ENCODE results near the gene BABAM2.
"Not testable (repeated sequence)": the region's sequence is repeated elsewhere in the genome, so short reads cannot be mapped to it uniquely, and the experiment has no call there.

BABAM2 gene

DNA sequence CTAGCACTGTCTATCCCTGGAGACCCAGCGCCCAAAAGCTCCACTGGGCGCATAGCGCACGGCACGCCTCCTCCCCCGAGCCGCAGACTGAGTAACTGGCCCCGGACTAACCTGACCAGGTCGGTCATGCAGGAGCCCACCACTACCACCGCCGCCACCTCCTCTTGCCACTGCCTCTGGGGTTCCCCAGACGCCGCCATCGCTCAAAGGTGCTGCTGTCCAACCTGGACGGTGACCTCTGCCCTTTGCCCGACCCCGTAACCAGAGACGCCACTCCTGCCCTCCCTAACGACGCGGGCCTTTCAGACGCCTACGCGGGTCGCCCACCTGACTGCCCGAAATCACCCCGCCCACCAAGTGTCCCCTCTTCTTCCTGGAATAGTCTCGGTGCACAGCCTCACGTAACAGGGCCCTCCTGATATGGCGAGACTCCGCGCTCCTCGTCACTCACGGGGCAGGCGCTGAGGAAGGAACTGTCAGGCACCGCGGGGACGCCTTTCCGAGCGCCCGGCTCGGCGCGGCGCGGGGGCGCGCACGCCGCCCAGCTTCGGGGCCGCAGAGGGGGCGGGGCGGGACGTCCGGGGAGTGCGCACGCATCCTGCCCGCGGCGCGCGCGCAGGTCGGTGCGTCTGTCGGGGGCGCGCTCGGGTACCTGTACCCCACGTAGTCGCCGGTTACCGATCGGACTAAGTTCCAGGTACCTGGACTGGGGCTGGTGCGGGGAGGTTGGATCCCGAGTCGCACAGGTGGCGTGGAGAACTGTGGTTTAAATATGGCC, at the start of gene BABAM2, which contains the start of gene RBKS:
Gene BABAM2 (plus strand): TSS at position 584 of the 778 bp plus-strand sequence. CDS start 3,828 bp downstream, outside the sequence.
Gene RBKS (minus strand): TSS at position 242 of the 778 bp plus-strand sequence. CDS start 42 bp downstream, at position 200.
- DNase-seq = peak; percentile 86

- DNase-seq = no peak
Measured at GRCh38 chr2:27842894-27843293, 47.6 kb upstream of the BABAM2 start.

DNA sequence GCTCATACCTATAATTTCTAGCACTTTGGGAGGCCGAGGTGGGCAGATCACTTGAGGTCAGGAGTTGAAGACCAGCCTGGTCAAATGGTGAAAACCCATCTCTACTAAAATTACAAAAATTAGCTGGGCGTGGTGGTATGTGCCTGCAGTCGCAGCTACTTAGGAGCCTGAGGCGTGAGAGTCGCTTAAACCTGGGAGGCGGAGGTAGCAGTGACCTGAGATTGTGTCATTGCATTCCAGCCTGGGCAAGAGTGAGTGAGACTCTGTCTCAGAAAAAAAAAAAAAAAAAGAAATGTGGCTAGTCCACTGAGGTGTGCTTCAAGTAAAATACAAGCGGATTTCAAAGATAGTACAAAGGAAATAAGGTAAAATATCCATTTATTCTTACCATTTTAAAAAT, 46.5 kb upstream of the BABAM2 start:
- DNase-seq = no peak

DNA sequence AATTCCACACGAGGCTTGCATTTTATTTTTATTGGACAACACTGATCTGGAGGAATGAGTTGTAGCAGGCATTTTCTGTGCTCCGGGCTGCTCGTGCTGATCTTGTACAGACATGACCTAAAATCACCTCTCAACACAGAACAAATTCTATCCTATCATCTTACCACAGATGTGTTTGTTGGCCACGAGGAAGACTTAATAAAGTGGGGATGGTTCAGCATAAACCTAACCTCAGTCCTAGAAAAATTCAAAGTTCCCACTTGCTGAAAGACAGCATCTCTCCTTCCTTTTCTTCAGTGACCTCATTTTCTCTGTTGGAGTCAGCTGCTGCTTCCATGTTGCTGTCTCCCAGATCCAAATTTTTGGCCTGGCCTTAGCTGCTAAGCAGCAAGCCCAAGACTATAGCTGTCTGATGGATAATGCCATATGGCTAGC, 45.7 kb upstream of the BABAM2 start:
- DNase-seq = no peak

DNA sequence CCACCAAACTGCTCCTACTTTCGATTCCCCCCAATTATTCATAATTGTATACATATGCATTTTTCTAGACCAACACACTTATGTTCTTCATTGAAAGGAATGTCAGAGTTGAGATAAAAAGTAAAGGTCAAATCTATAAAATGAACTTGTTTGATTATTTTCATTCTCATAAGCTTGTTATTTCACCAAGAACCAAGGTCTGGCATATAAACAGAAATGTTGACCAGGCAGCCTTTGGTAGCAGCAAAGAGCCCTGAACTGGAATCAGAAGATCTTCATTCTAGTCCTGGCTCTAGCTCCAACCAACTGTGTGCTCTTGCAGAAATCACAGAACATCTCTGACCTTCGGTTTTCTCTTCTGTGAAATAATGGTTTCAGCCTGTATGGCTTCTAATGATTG, 43.2 kb upstream of the BABAM2 start:
- peak; percentile 44 for DNase-seq

- no peak for DNase-seq
Measured at GRCh38 chr2:27849558-27850205, 40.8 kb upstream of the BABAM2 start.

GRCh38 chr2:27852691-27853090, 37.8 kb upstream of the BABAM2 start:
- no peak for DNase-seq

- no peak for DNase-seq
Measured at GRCh38 chr2:27854229-27854862, 36.2 kb upstream of the BABAM2 start.

GRCh38 chr2:27855476-27855875, 35.1 kb upstream of the BABAM2 start:
- peak; percentile 70 for DNase-seq

GRCh38 chr2:27856386-27856785, 34.1 kb upstream of the BABAM2 start:
- no peak for DNase-seq

DNA sequence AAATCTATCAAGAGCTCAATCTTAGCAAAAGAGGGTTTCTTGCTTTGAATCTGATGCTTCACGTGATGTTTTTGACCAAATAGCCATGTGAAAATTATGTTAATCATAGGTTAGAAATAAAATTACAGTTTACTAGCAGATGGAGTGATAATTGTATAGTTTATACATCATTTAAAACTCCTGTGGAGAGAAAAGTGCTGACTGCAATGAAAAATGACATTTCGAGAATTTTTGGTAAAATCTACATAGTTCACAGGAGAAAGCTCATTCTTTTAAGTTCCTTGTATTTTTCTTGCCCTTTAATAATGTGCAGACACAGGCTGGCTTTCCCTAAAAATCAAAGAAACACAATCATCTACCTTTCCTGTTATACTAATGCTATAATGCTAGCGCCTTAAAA, 33.6 kb upstream of the BABAM2 start:
- DNase-seq = no peak

DNA sequence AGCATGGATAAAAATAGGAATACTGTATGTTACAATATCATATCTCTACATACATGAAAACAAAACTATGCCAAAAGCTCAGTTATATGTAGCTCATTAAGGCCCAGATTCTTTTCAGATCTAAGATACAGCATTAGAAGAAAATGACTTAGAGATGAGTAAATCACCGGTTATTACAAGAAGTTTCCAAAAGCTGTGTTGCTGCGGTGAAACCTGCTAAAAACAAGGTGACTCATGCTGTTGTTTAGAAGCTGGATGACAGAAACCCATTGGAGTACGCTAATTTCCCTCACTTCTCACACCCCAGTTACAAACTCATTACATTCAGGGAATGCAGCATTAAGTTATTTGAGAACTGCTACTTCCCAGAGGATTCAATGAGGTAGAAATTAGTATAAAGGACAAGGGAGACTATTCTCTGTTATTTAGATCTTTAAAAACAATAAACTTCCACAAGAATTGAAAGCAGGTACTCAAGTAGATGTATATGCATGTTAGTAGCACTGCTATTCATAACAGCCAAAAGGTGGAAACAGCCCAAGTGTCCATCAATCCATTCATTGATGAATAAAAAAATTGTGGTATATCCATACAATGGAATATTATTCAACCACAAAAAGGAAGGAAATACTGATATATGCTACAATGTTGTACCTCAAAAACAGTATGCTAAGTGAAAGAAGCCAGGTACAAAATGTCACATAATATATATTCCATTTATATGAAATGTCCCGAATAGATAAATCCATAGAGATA, 32.9 kb upstream of the BABAM2 start:
- peak; percentile 67 for DNase-seq

GRCh38 chr2:27860111-27860510, 30.4 kb upstream of the BABAM2 start:
- DNase-seq = peak; percentile 74

- DNase-seq = no peak
Measured at GRCh38 chr2:27863146-27863545, 27.4 kb upstream of the BABAM2 start.

GRCh38 chr2:27863955-27864354, 26.6 kb upstream of the BABAM2 start:
- not testable (repeated sequence) for DNase-seq

- DNase-seq = no peak
Measured at GRCh38 chr2:27866237-27866636, 24.3 kb upstream of the BABAM2 start.

DNA sequence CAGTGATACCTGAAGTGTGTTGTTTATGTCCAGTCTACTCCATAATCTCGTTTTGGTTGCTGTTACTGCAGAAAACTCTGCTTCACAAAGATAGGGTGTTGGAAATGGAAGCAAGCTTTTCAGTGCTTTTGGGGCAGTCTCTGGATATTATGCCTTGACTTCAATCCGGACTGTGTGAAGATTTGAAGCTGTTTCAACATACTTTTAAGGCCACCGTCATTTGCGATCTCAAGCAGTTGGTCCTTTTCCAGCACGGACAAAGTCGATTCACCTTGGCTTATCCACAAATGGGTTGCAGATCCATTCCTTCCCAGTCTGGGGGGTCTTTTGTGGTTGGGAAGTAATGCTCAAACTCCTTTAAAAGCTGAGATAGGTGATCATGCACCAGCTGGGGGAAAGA, 20.8 kb upstream of the BABAM2 start:
- no peak for DNase-seq

DNA sequence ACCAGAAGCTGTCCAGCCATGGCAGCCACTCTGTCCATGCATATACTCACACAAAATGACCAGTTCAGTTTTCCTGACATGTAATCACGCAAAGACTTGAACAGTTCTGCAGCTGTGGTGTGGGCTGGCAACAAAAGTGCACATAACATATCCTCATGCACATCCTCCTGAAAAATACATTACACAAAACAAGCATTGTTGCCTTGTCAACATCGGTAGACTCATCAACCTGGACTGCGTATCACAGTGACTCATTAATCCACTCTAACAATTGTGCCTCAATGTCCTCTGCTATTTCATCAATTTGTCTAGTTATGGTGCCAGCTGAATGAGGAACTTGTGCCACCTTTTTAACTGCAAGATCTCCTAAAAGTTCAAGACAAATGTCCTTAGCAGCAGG, 19.8 kb upstream of the BABAM2 start:
- no peak for DNase-seq

GRCh38 chr2:27871802-27872201, 18.7 kb upstream of the BABAM2 start:
- DNase-seq = no peak

GRCh38 chr2:27873091-27873490, 17.4 kb upstream of the BABAM2 start:
- DNase-seq = no peak

DNA sequence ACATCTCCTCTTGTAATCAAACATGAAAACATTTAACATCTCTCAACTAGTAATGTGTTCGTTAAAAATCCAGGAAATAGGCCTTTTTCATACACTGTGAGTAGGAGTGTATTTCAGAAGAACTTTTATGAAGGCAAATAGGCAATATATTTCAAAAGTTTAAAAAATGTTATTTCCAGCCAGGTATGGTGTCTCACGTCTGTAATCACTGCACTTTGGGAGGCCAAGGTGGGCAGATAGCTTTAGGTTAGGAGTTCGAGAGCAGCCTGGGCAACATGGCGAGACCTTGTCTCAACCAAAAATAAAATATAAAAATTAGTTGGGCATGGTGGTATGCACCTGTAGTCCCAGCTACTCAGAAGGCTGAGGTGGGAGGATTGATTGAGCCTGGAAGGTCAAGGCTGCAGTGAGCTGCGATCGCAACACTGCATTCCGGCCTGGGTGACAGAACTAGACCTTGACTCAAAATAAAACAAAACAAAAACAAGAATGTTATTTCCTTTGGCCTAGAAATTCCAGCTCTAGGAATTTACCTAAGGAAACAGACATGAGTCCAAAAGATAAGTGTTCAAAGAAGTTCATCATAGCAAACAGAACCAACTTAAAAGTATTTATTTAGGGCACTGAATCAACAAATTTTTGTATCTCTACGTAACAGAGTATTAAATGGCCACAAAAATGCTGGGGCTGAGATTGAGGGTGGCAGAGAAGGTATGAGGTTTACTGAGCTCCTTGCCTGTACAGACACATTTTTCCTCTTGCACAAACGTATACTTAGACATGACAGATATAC, 15.2 kb upstream of the BABAM2 start:
- DNase-seq = no peak

GRCh38 chr2:27878825-27879224, 11.7 kb upstream of the BABAM2 start:
- no peak for DNase-seq
